ENCODE results near the gene TRIM63.

The TRIM63 gene

GRCh38 chr1:26025060-26025459 is 42.4 kb downstream of the TRIM63 start:
- TF ChIP-seq CSDC2 (CRISPR knock-in tag; IDR thresholded peaks at IDR 0.05): no peak
- no peak for TF ChIP-seq TOX (CRISPR knock-in tag; IDR thresholded peaks at IDR 0.05; ENCODE audit: borderline replicate concordance)
- TF ChIP-seq OSR1 (CRISPR knock-in tag; IDR thresholded peaks at IDR 0.05): no peak
- TF ChIP-seq ZNF8 (CRISPR knock-in tag; IDR thresholded peaks at IDR 0.05): no peak

DNA sequence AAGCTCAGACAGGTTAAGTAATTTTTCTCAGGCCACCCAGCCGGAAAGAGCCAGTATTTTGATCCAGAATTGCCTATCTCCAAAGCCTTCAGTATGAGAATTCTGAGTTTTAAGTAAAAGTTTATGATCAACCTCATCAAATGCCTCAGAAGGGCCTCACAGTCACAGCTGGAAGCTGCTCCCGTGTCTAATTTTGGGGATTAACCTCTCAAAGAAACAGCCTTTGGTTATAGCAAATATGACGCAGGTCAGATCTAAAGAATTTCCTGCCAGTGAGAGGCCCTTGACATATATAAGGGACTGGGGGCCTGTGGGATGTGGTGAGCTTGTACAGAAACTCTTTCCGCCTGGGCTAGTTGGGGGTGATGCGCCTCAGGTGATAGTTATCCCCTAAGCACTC is 43.6 kb downstream of the TRIM63 start:
- no peak for TF ChIP-seq PPARA (CRISPR knock-in tag; IDR thresholded peaks at IDR 0.05; ENCODE audit: borderline replicate concordance)
- TF ChIP-seq, protein P1, sequence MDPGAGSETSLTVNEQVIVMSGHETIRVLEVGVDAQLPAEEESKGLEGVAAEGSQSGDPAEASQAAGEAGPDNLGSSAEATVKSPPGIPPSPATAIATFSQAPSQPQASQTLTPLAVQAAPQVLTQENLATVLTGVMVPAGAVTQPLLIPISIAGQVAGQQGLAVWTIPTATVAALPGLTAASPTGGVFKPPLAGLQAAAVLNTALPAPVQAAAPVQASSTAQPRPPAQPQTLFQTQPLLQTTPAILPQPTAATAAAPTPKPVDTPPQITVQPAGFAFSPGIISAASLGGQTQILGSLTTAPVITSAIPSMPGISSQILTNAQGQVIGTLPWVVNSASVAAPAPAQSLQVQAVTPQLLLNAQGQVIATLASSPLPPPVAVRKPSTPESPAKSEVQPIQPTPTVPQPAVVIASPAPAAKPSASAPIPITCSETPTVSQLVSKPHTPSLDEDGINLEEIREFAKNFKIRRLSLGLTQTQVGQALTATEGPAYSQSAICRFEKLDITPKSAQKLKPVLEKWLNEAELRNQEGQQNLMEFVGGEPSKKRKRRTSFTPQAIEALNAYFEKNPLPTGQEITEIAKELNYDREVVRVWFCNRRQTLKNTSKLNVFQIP (CRISPR knock-in tag; IDR thresholded peaks at IDR 0.05; ENCODE audit: borderline replicate concordance, low read depth): no peak
- TF ChIP-seq TOX (CRISPR knock-in tag; IDR thresholded peaks at IDR 0.05; ENCODE audit: borderline replicate concordance): no peak
- TF ChIP-seq ISL1 (CRISPR knock-in tag; IDR thresholded peaks at IDR 0.05): no peak
- no peak for TF ChIP-seq ZNF8 (CRISPR knock-in tag; IDR thresholded peaks at IDR 0.05)
- no peak for TF ChIP-seq OSR1 (CRISPR knock-in tag; IDR thresholded peaks at IDR 0.05)
- no peak for TF ChIP-seq TSHZ2 (CRISPR knock-in tag; IDR thresholded peaks at IDR 0.05)
- no peak for TF ChIP-seq BACH2 (CRISPR knock-in tag; IDR thresholded peaks at IDR 0.05; ENCODE audit: borderline replicate concordance)
- TF ChIP-seq TCF4 (CRISPR knock-in tag; IDR thresholded peaks at IDR 0.05; ENCODE audit: borderline replicate concordance): no peak
- no peak for TF ChIP-seq GLIS3 (CRISPR knock-in tag; IDR thresholded peaks at IDR 0.05)
- TF ChIP-seq, protein P2, sequence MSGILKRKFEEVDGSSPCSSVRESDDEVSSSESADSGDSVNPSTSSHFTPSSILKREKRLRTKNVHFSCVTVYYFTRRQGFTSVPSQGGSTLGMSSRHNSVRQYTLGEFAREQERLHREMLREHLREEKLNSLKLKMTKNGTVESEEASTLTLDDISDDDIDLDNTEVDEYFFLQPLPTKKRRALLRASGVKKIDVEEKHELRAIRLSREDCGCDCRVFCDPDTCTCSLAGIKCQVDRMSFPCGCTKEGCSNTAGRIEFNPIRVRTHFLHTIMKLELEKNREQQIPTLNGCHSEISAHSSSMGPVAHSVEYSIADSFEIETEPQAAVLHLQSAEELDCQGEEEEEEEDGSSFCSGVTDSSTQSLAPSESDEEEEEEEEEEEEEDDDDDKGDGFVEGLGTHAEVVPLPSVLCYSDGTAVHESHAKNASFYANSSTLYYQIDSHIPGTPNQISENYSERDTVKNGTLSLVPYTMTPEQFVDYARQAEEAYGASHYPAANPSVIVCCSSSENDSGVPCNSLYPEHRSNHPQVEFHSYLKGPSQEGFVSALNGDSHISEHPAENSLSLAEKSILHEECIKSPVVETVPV (CRISPR knock-in tag; IDR thresholded peaks at IDR 0.05): no peak
- no peak for TF ChIP-seq ARNTL (CRISPR knock-in tag; IDR thresholded peaks at IDR 0.05; ENCODE audit: borderline replicate concordance, low read depth)
- TF ChIP-seq ESRRG (CRISPR knock-in tag; IDR thresholded peaks at IDR 0.05): no peak
- no peak for TF ChIP-seq ZC3H10 (CRISPR knock-in tag; IDR thresholded peaks at IDR 0.05)
- TF ChIP-seq RARB (CRISPR knock-in tag; IDR thresholded peaks at IDR 0.05): no peak
- TF ChIP-seq SNAI2 (CRISPR knock-in tag; IDR thresholded peaks at IDR 0.05): no peak
- TF ChIP-seq, protein P3, sequence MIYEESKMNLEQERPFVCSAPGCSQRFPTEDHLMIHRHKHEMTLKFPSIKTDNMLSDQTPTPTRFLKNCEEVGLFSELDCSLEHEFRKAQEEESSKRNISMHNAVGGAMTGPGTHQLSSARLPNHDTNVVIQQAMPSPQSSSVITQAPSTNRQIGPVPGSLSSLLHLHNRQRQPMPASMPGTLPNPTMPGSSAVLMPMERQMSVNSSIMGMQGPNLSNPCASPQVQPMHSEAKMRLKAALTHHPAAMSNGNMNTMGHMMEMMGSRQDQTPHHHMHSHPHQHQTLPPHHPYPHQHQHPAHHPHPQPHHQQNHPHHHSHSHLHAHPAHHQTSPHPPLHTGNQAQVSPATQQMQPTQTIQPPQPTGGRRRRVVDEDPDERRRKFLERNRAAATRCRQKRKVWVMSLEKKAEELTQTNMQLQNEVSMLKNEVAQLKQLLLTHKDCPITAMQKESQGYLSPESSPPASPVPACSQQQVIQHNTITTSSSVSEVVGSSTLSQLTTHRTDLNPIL (CRISPR knock-in tag; IDR thresholded peaks at IDR 0.05; ENCODE audit: low read depth): no peak
- TF ChIP-seq ZNF565 (CRISPR knock-in tag; conservative IDR thresholded peaks at IDR 0.05; ENCODE audit: low read depth): no peak
- no peak for TF ChIP-seq ZFP30 (CRISPR knock-in tag; IDR thresholded peaks at IDR 0.05)
- TF ChIP-seq PATZ1 (CRISPR knock-in tag; IDR thresholded peaks at IDR 0.05; ENCODE audit: borderline replicate concordance): no peak
- ATAC-seq: no peak

More at GRCh38 chr1:26025060-26025459, 42.4 kb downstream of the TRIM63 start:
- ATAC-seq: no peak

DNA sequence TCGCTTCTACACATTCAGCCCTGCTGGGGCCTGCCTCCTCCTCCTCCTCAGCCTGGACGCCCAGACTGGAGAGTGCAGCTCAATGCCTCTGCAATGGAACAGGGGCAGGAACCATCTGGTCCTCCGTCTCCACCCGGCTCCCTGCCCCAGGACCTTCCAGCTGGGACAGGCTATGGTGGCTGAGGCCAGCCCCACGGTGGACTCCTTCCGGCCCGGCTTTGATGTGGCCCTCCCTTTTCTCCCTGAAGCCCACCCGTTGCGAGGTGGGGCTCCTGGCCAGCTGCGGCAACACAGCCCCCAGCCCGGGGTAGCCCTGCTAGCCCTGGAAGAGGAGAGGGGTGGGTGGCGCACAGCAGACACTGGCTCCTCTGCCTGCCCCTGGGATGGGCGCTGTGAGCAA is 44.4 kb downstream of the TRIM63 start:
- TF ChIP-seq TOX (CRISPR knock-in tag; IDR thresholded peaks at IDR 0.05; ENCODE audit: borderline replicate concordance): no peak
- TF ChIP-seq ISL1 (CRISPR knock-in tag; IDR thresholded peaks at IDR 0.05): no peak
- TF ChIP-seq, protein P3 (CRISPR knock-in tag; IDR thresholded peaks at IDR 0.05; ENCODE audit: low read depth): no peak
- no peak for TF ChIP-seq SNAI2 (CRISPR knock-in tag; IDR thresholded peaks at IDR 0.05)
- no peak for TF ChIP-seq ZC3H10 (CRISPR knock-in tag; IDR thresholded peaks at IDR 0.05)
- TF ChIP-seq ZNF70 (CRISPR knock-in tag; IDR thresholded peaks at IDR 0.05): no peak
- no peak for TF ChIP-seq ZNF565 (CRISPR knock-in tag; conservative IDR thresholded peaks at IDR 0.05; ENCODE audit: low read depth)
- no peak for TF ChIP-seq ZNF8 (CRISPR knock-in tag; IDR thresholded peaks at IDR 0.05)
- no peak for TF ChIP-seq ZFP3 (CRISPR knock-in tag; IDR thresholded peaks at IDR 0.05)
- no peak for TF ChIP-seq ARNTL (CRISPR knock-in tag; IDR thresholded peaks at IDR 0.05; ENCODE audit: borderline replicate concordance, low read depth)
- TF ChIP-seq ESRRG (CRISPR knock-in tag; IDR thresholded peaks at IDR 0.05): no peak
- no peak for TF ChIP-seq CSDC2 (CRISPR knock-in tag; IDR thresholded peaks at IDR 0.05)
- TF ChIP-seq TCF4 (CRISPR knock-in tag; IDR thresholded peaks at IDR 0.05; ENCODE audit: borderline replicate concordance): no peak
- TF ChIP-seq RARB (CRISPR knock-in tag; IDR thresholded peaks at IDR 0.05): no peak
- no peak for TF ChIP-seq GLIS3 (CRISPR knock-in tag; IDR thresholded peaks at IDR 0.05)
- TF ChIP-seq OSR1 (CRISPR knock-in tag; IDR thresholded peaks at IDR 0.05): no peak
- TF ChIP-seq, protein P1 (CRISPR knock-in tag; IDR thresholded peaks at IDR 0.05; ENCODE audit: borderline replicate concordance, low read depth): no peak
- TF ChIP-seq ZFP30 (CRISPR knock-in tag; IDR thresholded peaks at IDR 0.05): no peak
- ATAC-seq: no peak

Measured in SK-N-SH treated with all-trans-retinoic acid at 6 μM for 48 hours (cell line).